Measurements from ENCODE around the gene CLEC2L. TPM values are rescaled to one million over a fixed set of nuclear protein-coding genes. Genes with fewer than 3 reads are reported as not detected.

The CLEC2L gene
- total and polyA plus RNA-seq, 2 of the 4 experiments (the other 2 are of a cell fraction), result not detected

GRCh38 chr7:139571651-139572050, 48.2 kb downstream of the CLEC2L start:
- Histone ChIP-seq H3K4me1 (ENCODE audit: control insufficient read depth, insufficient read depth, low read length) (no peaks in the 10 kb centered on the region), H3K27ac (ENCODE audit: insufficient read depth, low read length) (no peak overlapping the region), H2BK5ac (ENCODE audit: low read depth, low read length, poor library complexity, severe bottlenecking) (no peak overlapping the region), H2AK5ac (ENCODE audit: low read depth, low read length) (no peak overlapping the region), H3K4me3 (ENCODE audit: insufficient read depth, low read depth, low read length) (no peak overlapping the region), H3K27me3 (ENCODE audit: control insufficient read depth, insufficient read depth, low read length) (no peaks in the 10 kb centered on the region), H3K14ac (replicated peaks; ENCODE audit: low read depth, low read length) (no peak overlapping the region), H3K18ac (ENCODE audit: low read depth, low read length) (no peak overlapping the region), H4K8ac (ENCODE audit: low read depth in 2 of 2, low read length in 2 of 2) (no peak overlapping the region), H4K91ac (ENCODE audit: insufficient read depth, low read depth, low read length) (no peak overlapping the region), H4K5ac (ENCODE audit: low read depth, low read length) (no peak overlapping the region), H3K79me1 (ENCODE audit: low read depth in 1 of 2, low read length in 2 of 2) (peaks cover 0 to 43% of the 10 kb centered on the region in 2 experiments; a peak in 3 of 4 replicates), H3K9me1 (ENCODE audit: insufficient read depth, low read length) (peaks cover 3% of the 10 kb centered on the region; the same call in 1 of the 2 replicates), H3K36me3 (ENCODE audit: control insufficient read depth, insufficient read depth, low read length) (peaks cover 89% of the 10 kb centered on the region), H3K4ac (ENCODE audit: low read depth, low read length) (no peak overlapping the region), H2BK15ac (ENCODE audit: low read depth, low read length) (no peak overlapping the region), H3K9ac (ENCODE audit: low read depth, low read length) (no peak overlapping the region), H2AK9ac (replicated peaks; ENCODE audit: low read depth, low read length, poor library complexity) (no peak overlapping the region), H2BK120ac (ENCODE audit: low read depth, low read length) (no peak overlapping the region), H2BK20ac (ENCODE audit: low read depth, low read length) (no peak overlapping the region), H3K9me3 (ENCODE audit: control insufficient read depth, insufficient read depth, low read length) (no peaks in the 10 kb centered on the region), H3K4me2 (ENCODE audit: low read depth, low read length) (no peak overlapping the region), H2AFZ (replicated peaks; ENCODE audit: low read length, poor library complexity) (no peak overlapping the region), H4K20me1 (ENCODE audit: insufficient read depth, low read length) (peaks cover 15% of the 10 kb centered on the region; the same call in 1 of the 2 replicates), H3K23ac (ENCODE audit: low read depth, low read length) (no peak overlapping the region), H3K56ac (ENCODE audit: extremely low read depth, insufficient read depth, low read length) (no peak overlapping the region)
- intact Hi-C loops (cut with micrococcal nuclease), result loop anchor here (5.0 kb wide), 1 partner anchor 69 kb away; no protein-coding TSS in a partner anchor
- in situ Hi-C loops (cut with MboI; ENCODE audit: low sequenced_read_pairs), result no loop called here
- no peak for ATAC-seq (ENCODE audit: low read depth)
- CTCF ChIA-PET, result no interaction called here
- BruUV-seq (replicated peaks), result no TSS peak
- TF ChIP-seq RAD21 (IDR thresholded peaks at IDR 0.05; ENCODE audit: low read length) (no peak), CEBPB (IDR thresholded peaks at IDR 0.05; ENCODE audit: low read depth, low read length) (no peak), NFE2L2 (IDR thresholded peaks at IDR 0.05; ENCODE audit: low read depth, low read length) (no peak), RFX5 (IDR thresholded peaks at IDR 0.05; ENCODE audit: low read depth, low read length) (no peak), MXI1 (IDR thresholded peaks at IDR 0.05; ENCODE audit: borderline replicate concordance, low read depth, low read length) (no peak), RCOR1 (IDR thresholded peaks at IDR 0.05; ENCODE audit: insufficient replicate concordance, low read length) (no peak), POLR2A (IDR thresholded peaks at IDR 0.05; ENCODE audit: low read depth, low read length) (no peak), CTCF (conservative IDR thresholded peaks at IDR 0.05; ENCODE audit: low read depth, low read length) (no peak), CHD1 (IDR thresholded peaks at IDR 0.05; ENCODE audit: low read depth, low read length) (no peak), BHLHE40 (IDR thresholded peaks at IDR 0.05; ENCODE audit: low read depth, low read length) (no peak), USF2 (IDR thresholded peaks at IDR 0.05; ENCODE audit: low read depth, low read length) (no peak)
- DNase-seq, result no peak
- POLR2A ChIA-PET (ENCODE audit: unreplicated experiment), result no interaction called here
- dilution Hi-C loops (cut with HindIII; ENCODE audit: low sequenced_read_pairs, unreplicated experiment), result no loop called here
- 93% methylated on average over 3 of the region's 20 CpGs; no CpG with 5 or more reads in 1 of the 2 experiments for WGBS, 2 experiments (ENCODE audit: extremely low coverage in 2 of 2, insufficient read length in 1 of 2)

All from IMR-90 (cell line).